Medulla oblongata (tissue), 1 donor: ENCODE data around the gene MTCL1.

Source experiments
- DNase-seq: peaks from one replicate; pipeline ENCODE4 v3.0.0-alpha.2; 2015; ENCODE audit errors: extremely low spot score

The MTCL1 gene

DNA sequence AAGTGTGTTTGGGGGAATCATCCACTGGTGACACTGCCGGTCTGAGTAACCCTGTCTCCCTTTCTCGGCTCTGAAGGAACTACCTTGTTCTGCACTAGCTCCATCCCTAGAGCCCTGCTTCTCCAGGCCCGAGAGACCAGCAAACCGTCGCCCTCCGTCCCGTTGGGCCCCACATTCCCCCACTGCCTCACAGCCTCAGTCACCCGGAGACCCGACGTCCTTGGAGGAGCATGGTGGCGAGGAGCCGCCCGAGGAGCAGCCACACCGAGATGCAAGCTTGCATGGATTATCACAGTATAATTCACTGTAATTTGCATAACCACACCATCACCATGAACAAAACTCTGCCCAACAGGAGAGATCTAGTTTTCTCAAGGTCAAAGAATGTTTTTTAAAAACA is 126.2 kb downstream of the MTCL1 start:
- DNase-seq: no peak

DNA sequence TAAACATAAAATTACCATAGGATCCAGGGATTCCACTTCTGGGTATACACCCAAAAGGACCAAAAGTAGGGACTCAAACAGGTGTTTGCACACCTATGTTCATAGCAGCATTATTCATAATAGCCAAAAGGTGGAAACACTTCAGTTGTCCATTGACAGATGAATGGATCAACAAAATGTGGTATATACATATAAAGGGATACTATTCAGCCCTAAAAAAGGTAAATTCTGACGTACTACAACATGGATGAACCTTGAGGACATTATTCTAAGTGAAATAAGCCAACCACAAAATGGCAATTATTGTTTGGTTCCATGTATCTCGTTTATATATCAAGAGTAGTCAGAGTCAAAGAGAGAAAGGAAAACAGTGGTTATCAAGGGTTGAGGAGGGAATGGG is 128.1 kb downstream of the MTCL1 start:
- DNase-seq: no peak

DNA sequence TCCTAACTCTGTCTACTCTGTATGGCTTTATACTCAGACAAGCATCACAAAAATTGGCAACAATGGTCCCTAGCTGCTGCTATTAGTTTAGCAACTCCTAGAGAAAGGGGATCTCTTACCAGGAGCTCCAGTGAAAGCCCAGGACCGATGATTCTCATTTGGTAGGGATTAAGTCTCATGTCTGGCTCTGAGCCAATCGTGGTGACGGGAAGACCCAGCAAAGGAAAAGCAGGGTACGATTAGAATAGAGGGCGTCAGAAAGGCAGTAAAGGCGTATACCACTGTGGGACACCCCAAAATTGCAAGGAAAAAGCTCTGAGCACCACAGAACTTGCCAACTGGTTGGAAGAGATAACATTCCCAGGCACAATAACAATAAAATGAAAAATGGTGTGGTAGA is 129.5 kb downstream of the MTCL1 start:
- DNase-seq: no peak

DNA sequence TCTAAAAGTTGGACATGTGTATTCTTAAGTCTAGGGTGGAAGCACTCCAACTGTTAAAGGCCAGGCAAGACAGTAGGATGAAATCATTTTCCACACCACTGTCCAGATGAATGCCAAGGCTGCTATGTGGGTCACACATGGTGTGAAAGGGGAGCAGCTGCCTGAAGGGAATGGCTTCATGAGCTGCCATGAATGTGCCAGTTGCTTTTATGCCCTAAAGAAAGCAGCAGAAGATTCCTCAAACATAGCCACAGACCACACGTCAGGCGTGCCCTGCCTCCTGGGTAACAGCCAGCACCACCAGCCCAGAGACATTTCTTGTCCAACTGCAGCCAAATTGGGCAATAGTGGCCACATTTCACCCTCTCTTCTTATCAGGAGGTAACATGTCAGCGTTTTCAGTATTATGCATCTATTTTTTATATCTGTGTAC is 130.2 kb downstream of the MTCL1 start:
- DNase-seq: no peak

DNA sequence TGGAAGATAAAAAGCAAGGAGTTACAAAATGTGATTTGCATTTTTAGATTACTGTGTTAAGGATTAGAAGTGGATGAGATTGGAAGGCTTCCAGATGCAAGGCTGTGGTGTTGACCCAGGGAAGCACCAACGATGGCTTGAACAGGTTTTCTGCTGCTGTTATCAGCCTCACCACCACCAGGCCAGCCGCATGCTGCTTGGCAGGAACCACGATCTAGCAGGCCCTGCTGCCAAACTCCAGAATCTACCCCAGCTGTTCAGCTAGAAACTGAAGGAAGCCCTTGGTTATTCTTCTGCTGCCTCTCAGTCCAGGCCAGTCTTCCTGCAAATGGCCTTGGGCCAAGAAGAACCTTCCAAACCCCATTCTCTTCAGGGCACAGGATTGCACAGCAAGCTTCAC is 133.9 kb downstream of the MTCL1 start:
- no peak for DNase-seq

GRCh38 chr18:8841781-8842485 is 136.6 kb downstream of the MTCL1 start:
- no peak for DNase-seq

DNA sequence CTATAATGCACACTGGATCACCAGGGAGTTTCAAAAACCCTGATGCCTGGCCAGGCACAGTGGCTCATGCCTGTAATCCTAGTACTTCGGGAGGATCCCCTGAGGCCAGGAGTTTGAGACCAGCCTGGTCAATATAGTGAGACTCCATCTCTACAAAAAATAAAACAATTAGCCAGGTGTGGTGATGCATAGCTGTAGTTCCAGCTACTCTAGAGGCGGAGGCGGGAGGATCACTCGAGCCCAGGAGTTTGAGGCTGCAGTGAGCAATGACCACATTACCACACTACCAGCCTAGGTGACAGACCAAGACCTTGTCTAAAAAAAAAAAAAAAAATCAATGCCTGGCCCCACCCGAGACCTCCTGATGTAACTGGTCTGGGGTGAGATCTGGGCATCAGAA is 137.2 kb downstream of the MTCL1 start:
- no peak for DNase-seq

GRCh38 chr18:8843005-8843404 is 137.6 kb downstream of the MTCL1 start:
- no peak for DNase-seq

DNA sequence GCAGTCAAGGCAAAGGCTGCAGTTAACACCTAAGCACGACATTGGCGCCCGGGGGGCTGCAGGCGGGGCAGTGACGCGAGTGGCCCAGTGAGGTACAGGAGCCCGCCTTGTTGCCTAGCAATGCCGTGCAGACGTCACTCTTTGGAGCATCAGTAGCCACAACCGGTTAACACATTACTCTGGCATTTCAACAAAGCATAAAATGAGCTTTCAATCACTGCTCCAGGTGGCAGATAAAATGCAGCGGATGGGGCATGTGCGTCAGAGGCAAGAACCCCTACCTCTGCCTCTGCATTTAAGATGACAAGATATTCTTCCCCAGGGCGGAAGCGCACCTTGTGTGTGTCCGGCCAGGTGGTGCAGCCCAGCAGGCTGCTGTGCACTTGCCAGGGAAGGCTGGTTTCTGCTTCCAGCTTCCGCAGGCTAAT is 139.4 kb downstream of the MTCL1 start:
- no peak for DNase-seq

- no peak for DNase-seq
Measured at GRCh38 chr18:8845506-8845905, 140.2 kb downstream of the MTCL1 start.

- DNase-seq: no peak
Measured at GRCh38 chr18:8847066-8847755, 141.9 kb downstream of the MTCL1 start.

DNA sequence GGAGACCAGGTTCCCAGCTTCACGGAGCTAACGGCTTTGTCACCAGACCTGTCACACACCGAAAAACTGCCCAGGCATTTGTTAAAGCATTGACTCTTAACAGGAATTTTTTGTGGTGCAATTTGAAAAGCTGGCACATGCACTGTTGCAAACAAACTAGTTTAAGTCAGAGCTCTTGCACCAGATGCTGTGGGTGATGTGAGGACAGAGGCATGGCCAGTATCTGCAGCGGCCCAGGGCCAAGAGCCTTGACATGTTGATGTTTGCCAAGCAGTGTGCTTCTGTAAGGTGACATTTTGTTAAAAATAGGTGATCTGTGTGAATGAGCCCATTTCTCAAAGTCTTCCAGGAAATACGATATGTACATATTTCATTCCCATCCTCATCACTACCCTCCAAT is 142.5 kb downstream of the MTCL1 start:
- no peak for DNase-seq

- DNase-seq: no peak
Measured at GRCh38 chr18:8848541-8848940, 143.2 kb downstream of the MTCL1 start.

DNA sequence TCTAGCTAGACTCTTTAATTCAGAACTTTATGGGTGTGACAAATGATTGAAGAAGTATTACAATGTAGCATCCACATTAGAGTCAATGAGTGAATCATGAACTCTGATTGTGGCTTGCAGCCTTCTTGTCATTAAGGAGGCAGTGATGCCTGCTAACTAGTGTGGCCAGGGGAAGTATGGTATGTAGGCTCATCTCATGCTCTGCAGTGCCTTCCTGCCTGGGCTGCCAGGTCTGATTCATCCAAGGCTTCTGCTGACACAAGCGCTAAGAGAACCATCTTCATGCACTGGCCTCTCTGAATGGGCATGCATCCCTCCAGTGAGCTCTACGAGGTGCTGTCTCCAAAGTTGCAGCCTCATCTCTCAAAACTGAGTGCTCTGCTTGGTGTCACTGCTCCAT is 144.3 kb downstream of the MTCL1 start:
- DNase-seq: no peak

DNA sequence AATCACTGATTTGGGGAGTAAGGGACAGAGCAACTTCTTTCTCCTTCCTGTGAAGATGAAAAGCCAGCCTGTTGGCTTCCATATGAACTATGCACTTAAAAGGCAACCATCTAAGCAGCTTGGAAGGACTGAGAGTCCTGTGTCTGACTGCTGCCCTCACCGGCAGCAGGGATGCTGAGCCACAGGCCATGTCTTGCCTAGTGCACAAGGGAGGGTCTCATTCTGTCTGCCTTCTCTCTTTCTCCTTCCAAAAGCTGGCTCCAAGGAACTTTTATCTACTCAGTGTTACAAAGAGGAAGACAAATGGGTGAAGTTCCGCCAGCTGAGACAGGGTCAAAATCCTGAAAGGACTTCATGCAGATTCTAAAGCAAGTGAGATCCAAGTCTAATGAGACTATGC is 146.3 kb downstream of the MTCL1 start:
- no peak for DNase-seq

- DNase-seq: no peak
Measured at GRCh38 chr18:8854550-8854949, 149.2 kb downstream of the MTCL1 start.

GRCh38 chr18:8854962-8855361 is 149.6 kb downstream of the MTCL1 start:
- peak; percentile 28 for DNase-seq

GRCh38 chr18:8856212-8856611 is 150.9 kb downstream of the MTCL1 start:
- no peak for DNase-seq

DNA sequence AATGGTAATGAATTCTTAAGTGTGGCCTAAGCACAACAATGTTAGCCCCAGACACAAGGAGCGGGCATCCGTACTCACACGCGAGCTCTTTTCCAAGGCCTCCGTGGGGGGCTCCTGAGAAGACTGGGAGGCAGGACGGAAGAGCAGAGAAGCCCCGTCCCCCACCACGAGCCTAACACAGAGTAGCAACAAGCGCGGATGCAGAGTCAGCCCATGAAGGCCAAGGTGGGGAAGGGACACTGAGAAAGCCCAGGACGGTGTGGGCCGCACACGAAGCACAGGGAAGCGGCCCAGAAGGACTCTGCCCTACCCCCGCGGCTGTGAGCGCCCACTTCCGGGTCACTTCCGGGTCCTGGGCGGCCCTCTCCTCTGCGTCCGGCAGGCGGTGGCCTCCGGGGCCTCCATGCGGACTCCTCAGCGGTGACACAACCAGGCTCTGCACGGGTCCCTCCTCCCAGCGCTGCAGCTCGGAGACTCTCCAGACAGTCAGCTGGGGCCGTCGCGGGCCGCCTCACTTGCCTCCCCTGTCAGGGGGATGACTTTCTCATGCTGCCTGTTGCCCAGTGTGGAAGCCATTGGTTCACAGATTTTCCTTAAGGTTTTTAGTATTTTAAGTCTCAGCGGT is 151.5 kb downstream of the MTCL1 start:
- no peak for DNase-seq

GRCh38 chr18:8857806-8858205 is 152.4 kb downstream of the MTCL1 start:
- no peak for DNase-seq

- no peak for DNase-seq
Measured at GRCh38 chr18:8858888-8859511, 153.6 kb downstream of the MTCL1 start.

DNA sequence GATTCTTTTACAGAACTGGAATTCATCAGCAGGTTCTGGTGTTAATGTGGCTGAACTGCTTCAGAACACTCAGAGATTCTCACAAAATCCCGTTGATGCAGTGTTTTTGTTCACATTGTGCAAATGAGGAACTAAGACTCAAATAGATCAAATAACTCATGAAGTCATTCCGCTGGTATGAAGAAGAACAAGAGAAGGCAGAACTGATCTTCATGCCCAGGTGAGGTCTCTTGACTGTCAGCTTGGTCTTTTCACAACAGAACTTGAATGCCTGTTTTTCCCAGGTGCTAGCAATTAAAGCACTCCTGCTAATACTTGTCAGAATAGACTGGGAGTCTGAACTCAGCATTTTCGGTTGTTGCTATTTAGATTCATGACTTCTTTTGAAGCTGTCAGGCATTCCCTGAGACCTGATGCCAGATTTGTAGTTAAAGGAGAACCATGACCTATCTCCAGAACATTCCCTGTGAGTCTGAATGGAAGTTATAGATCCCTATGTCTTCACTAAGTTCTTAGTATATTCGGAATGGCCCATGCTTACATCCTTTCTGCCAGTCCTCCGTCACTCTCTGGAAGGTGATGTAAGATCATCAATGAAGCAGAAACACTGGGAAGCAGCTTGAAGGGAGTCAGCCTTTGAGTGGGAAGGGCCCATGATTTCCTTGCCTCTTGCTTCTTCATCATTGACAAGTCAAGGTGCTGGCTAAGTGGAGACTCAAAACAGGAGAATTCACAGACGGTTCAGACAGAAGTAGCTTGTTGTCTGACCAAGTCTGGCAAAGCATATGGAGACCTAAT is 155.7 kb downstream of the MTCL1 start:
- no peak for DNase-seq
